ENCODE data around the gene TMEM125. TPM values are rescaled to one million over a fixed set of nuclear protein-coding genes. Genes with fewer than 3 reads are reported as not detected.
A peak's percentile ranks its signal among the peaks of the same experiment; 100 is the strongest.

Gene TMEM125
- total and polyA plus RNA-seq, 5 donors from 2014 or later: not detected

- no peak for ATAC-seq (ENCODE audit: low read depth in 2 of 2)
- peaks cover 0 to 4% (median 0%) of the 10 kb centered on the region in 4 donors for H3K4me1 Mint-ChIP-seq
- H3K4me3 Mint-ChIP-seq: no peak overlapping the region
- Histone ChIP-seq H3K27ac (ENCODE audit: insufficient read depth, low read length, poor library complexity, severe bottlenecking) (no peak overlapping the region), H3K9me3 (ENCODE audit: control insufficient read depth in 2 of 2, low read length in 2 of 2) (no peaks in the 10 kb centered on the region), H3K36me3 (ENCODE audit: control insufficient read depth, insufficient read depth, low read length) (no peaks in the 10 kb centered on the region), H3K4me3 (ENCODE audit: low read depth, low read length) (no peak overlapping the region), H3K4me1 (ENCODE audit: control insufficient read depth, insufficient read depth, low read length, poor library complexity, severe bottlenecking) (no peaks in the 10 kb centered on the region), H3K27me3 (ENCODE audit: control insufficient read depth, insufficient read depth, low read length) (no peaks in the 10 kb centered on the region)
- no peaks in the 10 kb centered on the region for H3K27me3 Mint-ChIP-seq
- peaks cover 0 to 2% (median 0%) of the 10 kb centered on the region in 7 donors for H3K9me3 Mint-ChIP-seq
- no peak for DNase-seq
- no peak overlapping the region for H3K27ac Mint-ChIP-seq
- no peaks in the 10 kb centered on the region for H3K36me3 Mint-ChIP-seq
Measured at GRCh38 chr1:43319288-43319687, 49.5 kb downstream of the TMEM125 start.

DNA sequence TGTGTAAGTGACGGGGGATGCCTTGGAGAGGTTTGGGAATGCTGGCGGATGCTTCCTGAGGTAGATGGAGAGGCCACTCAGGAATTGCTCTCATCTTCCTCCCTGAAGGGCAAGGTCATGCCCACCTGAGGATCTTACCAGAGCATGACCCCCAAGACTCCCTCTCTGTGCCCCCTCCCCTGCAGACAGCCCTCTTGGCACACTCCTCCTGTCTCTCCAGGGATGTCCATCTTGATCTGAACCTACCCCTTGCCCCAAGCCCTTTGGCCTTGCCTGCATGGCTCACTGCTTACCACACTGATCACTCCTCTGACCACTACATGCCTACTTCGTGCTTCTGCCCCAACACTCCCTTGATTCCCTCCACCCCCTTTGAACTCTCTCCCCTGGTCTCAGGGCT lies 50.0 kb downstream of the TMEM125 start:
- Mint-ChIP-seq H3K4me1 (peaks cover 0 to 8% (median 0%) of the 10 kb centered on the region in 4 donors), H3K4me3 (no peak overlapping the region), H3K27me3 (peaks cover under 1% of the 10 kb centered on the region), H3K36me3 (peaks cover 4% of the 10 kb centered on the region), H3K9me3 (peaks cover 0 to 6% (median 2%) of the 10 kb centered on the region in 7 donors), H3K27ac (peak overlapping the region in 1 of 3 donors; percentile 31)
- ATAC-seq (ENCODE audit: low read depth in 2 of 2): no peak
- Histone ChIP-seq H3K27ac (ENCODE audit: insufficient read depth, low read length, poor library complexity, severe bottlenecking) (no peak overlapping the region), H3K4me3 (ENCODE audit: low read depth, low read length) (no peak overlapping the region), H3K27me3 (ENCODE audit: control insufficient read depth, insufficient read depth, low read length) (no peaks in the 10 kb centered on the region), H3K4me1 (ENCODE audit: control insufficient read depth, insufficient read depth, low read length, poor library complexity, severe bottlenecking) (no peaks in the 10 kb centered on the region), H3K36me3 (ENCODE audit: control insufficient read depth, insufficient read depth, low read length) (no peaks in the 10 kb centered on the region), H3K9me3 (ENCODE audit: control insufficient read depth in 2 of 2, low read length in 2 of 2) (peaks cover 3 to 4% of the 10 kb centered on the region in 2 experiments)
- DNase-seq: no peak

GRCh38 chr1:43321331-43321891 lies 51.6 kb downstream of the TMEM125 start:
- no peak overlapping the region for H3K4me3 Mint-ChIP-seq
- Histone ChIP-seq H3K4me1 (ENCODE audit: control insufficient read depth, insufficient read depth, low read length, poor library complexity, severe bottlenecking) (no peaks in the 10 kb centered on the region), H3K4me3 (ENCODE audit: low read depth, low read length) (no peak overlapping the region), H3K27me3 (ENCODE audit: control insufficient read depth, insufficient read depth, low read length) (no peaks in the 10 kb centered on the region), H3K27ac (ENCODE audit: insufficient read depth, low read length, poor library complexity, severe bottlenecking) (no peak overlapping the region), H3K9me3 (ENCODE audit: control insufficient read depth in 2 of 2, low read length in 2 of 2) (peaks cover 7 to 19% of the 10 kb centered on the region in 2 experiments), H3K36me3 (ENCODE audit: control insufficient read depth, insufficient read depth, low read length) (no peaks in the 10 kb centered on the region)
- H3K27ac Mint-ChIP-seq: no peak overlapping the region
- peaks cover 1 to 13% (median 9%) of the 10 kb centered on the region in 7 donors for H3K9me3 Mint-ChIP-seq
- ATAC-seq (ENCODE audit: low read depth in 2 of 2): no peak
- H3K4me1 Mint-ChIP-seq: peaks cover 0 to 12% (median 0%) of the 10 kb centered on the region in 4 donors
- peaks cover 7% of the 10 kb centered on the region for H3K27me3 Mint-ChIP-seq
- DNase-seq: no peak
- peaks cover 12% of the 10 kb centered on the region for H3K36me3 Mint-ChIP-seq

DNA sequence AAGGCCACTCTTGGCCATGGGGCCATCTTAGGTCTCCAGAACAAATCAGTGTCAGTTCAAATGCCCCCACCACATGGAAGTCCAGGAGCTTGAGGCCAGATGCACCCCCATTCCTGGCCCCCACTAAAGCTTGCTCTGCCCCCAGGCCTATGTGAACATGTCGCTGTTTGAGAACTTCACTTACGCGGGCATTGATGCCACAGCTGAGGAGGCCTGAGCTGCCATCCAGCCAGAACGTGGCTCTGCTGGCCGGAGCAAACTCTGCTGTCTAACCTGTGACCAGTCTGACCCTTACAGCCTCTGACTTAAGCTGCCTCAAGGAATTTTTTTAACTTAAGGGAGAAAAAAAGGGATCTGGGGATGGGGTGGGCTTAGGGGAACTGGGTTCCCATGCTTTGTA lies 52.7 kb downstream of the TMEM125 start:
- Mint-ChIP-seq H3K4me3 (no peak overlapping the region), H3K27ac (no peak overlapping the region), H3K36me3 (peaks cover 12% of the 10 kb centered on the region), H3K27me3 (peaks cover 7% of the 10 kb centered on the region), H3K4me1 (peaks cover 0 to 20% (median 0%) of the 10 kb centered on the region in 4 donors), H3K9me3 (peaks cover 1 to 13% (median 9%) of the 10 kb centered on the region in 7 donors)
- Histone ChIP-seq H3K9me3 (ENCODE audit: control insufficient read depth in 2 of 2, low read length in 2 of 2) (peaks cover 7 to 19% of the 10 kb centered on the region in 2 experiments), H3K27me3 (ENCODE audit: control insufficient read depth, insufficient read depth, low read length) (no peaks in the 10 kb centered on the region), H3K4me3 (ENCODE audit: low read depth, low read length) (no peak overlapping the region), H3K4me1 (ENCODE audit: control insufficient read depth, insufficient read depth, low read length, poor library complexity, severe bottlenecking) (no peaks in the 10 kb centered on the region), H3K36me3 (ENCODE audit: control insufficient read depth, insufficient read depth, low read length) (no peaks in the 10 kb centered on the region), H3K27ac (ENCODE audit: insufficient read depth, low read length, poor library complexity, severe bottlenecking) (no peak overlapping the region)
- DNase-seq (no peak), ATAC-seq (ENCODE audit: low read depth in 2 of 2) (no peak)

Other genes with a start within 250 kb of the TMEM125 start
- gene EBNA1BP2, start 97.7 kb upstream of the TMEM125 start, total RNA-seq: 17.4 TPM
- 10 to 100 TPM; 51.7 to 62.0 (median 54.1) TPM for gene EBNA1BP2, start 97.7 kb upstream of the TMEM125 start, polyA plus RNA-seq
- gene CFAP57, start 97.7 kb upstream of the TMEM125 start, total RNA-seq: not detected
- under 1 TPM in 1 of 4 donors, not detected in 3; 0.13 TPM for gene CFAP57, start 97.7 kb upstream of the TMEM125 start, polyA plus RNA-seq
- gene C1orf210, start 15.6 kb downstream of the TMEM125 start, total RNA-seq: not detected
- not detected for gene C1orf210, start 15.6 kb downstream of the TMEM125 start, polyA plus RNA-seq
- 1.3 TPM for gene TIE1, start 31.0 kb downstream of the TMEM125 start, total RNA-seq
- gene TIE1, start 31.0 kb downstream of the TMEM125 start, polyA plus RNA-seq: not detected
- 2.2 TPM for gene MPL, start 67.8 kb downstream of the TMEM125 start, total RNA-seq
- gene MPL, start 67.8 kb downstream of the TMEM125 start, polyA plus RNA-seq: not detected
- 1.2 TPM for gene CDC20, start 89.0 kb downstream of the TMEM125 start, total RNA-seq
- 1 to 10 TPM; 4.2 to 7.5 (median 5.8) TPM for gene CDC20, start 89.0 kb downstream of the TMEM125 start, polyA plus RNA-seq
- gene ELOVL1, start 98.0 kb downstream of the TMEM125 start, total RNA-seq: 37.1 TPM
- 100 to 1,000 TPM in 1 of 4 donors, 10 to 100 TPM in 3; 74.5 to 114 (median 77.7) TPM for gene ELOVL1, start 98.0 kb downstream of the TMEM125 start, polyA plus RNA-seq
- 18.4 TPM for gene MED8, start 119.8 kb downstream of the TMEM125 start, total RNA-seq
- gene MED8, start 119.8 kb downstream of the TMEM125 start, polyA plus RNA-seq: 10 to 100 TPM; 41.8 to 51.3 (median 48.4) TPM
- 107 TPM for gene SZT2, start 119.9 kb downstream of the TMEM125 start, total RNA-seq
- gene SZT2, start 119.9 kb downstream of the TMEM125 start, polyA plus RNA-seq: 1 to 10 TPM; 1.5 to 4.6 (median 3.5) TPM
- 8.4 TPM for gene HYI, start 183.9 kb downstream of the TMEM125 start, total RNA-seq
- 1 to 10 TPM in 3 of 4 donors, under 1 TPM in 1; 0.85 to 3.4 (median 2.4) TPM for gene HYI, start 183.9 kb downstream of the TMEM125 start, polyA plus RNA-seq